PC-9 (cell line): ENCODE measurements around the gene OSBPL3.

Experiments used
- EZH2 ChIP-seq: fragments of 200-600 bp; sonication (generic); IDR thresholded peaks from 2 replicates; pipeline ENCODE4 v1.8.0; 2017; ENCODE audit warnings: antibody characterized with exemption, low read depth
- TF ChIP-seq, protein P1 (sequence below): fragments of 200-600 bp; sonication (generic); conservative IDR thresholded peaks from 2 replicates; pipeline ENCODE4 v1.6.1; 2017; ENCODE audit warnings: mixed run types, antibody characterized with exemption, mild to moderate bottlenecking, moderate library complexity

DNA sequence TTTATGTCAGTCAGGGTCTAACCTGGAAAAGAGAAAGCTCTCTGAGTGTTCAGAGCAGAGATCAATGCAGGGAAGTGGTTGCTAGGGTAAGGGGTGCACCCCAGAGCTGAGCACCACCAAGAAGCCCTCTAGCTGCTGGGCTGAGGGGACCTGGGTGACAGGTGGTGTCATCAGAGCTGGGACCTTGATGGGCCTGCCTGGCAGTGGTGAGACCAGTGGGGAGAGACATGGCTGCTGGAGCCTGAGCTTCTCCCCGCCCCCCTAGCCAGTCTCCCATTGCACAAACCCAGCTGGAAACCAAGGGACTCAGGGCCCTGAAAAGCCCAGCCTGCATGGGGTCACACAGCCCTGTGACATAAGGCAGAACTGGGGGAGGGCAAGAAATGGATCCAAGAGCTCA, 49.1 kb upstream of the OSBPL3 start:
- TF ChIP-seq, protein P1, sequence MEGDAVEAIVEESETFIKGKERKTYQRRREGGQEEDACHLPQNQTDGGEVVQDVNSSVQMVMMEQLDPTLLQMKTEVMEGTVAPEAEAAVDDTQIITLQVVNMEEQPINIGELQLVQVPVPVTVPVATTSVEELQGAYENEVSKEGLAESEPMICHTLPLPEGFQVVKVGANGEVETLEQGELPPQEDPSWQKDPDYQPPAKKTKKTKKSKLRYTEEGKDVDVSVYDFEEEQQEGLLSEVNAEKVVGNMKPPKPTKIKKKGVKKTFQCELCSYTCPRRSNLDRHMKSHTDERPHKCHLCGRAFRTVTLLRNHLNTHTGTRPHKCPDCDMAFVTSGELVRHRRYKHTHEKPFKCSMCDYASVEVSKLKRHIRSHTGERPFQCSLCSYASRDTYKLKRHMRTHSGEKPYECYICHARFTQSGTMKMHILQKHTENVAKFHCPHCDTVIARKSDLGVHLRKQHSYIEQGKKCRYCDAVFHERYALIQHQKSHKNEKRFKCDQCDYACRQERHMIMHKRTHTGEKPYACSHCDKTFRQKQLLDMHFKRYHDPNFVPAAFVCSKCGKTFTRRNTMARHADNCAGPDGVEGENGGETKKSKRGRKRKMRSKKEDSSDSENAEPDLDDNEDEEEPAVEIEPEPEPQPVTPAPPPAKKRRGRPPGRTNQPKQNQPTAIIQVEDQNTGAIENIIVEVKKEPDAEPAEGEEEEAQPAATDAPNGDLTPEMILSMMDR = no peak
- no peak for TF ChIP-seq EZH2
